Measurements from ENCODE around the gene EIF4G3. TPM values are rescaled to one million over a fixed set of nuclear protein-coding genes. Genes with fewer than 3 reads are reported as not detected.
"Not testable (repeated sequence)": the region's sequence is repeated elsewhere in the genome, so short reads cannot be mapped to it uniquely, and the experiment has no call there.

EIF4G3 gene
- total and polyA plus RNA-seq, 10 of the 15 experiments (the other 5 are each of a cell fraction or from before 2014, with no cell fraction given), result 7.4 to 45.1 (median 29.1) TPM

DNA sequence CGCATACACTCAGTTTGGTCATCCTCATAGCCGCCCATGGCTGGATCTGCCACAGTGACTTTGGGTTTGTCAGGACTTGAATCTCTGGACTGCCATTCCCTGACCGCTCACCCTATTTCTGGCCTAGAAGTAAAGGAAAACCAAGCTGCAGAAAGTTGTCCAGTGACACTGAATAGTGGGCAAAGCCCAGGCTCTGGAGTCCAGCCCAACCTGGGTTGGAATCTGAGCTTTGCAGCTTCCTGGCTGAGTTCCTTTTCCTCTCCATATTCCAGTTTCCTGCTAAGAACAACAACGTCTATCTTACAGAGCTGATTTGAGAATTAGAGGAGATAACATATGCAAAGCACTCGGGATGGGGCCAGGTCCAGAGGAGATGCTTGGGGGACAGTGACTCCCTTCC is 15.6 kb upstream of the EIF4G3 start:
- no peak for ATAC-seq
- Histone ChIP-seq H3K4me3 (no peak overlapping the region), H3K9ac (ENCODE audit: control insufficient read depth, insufficient read depth, low read length) (no peak overlapping the region), H3K27ac (ENCODE audit: control insufficient read depth, insufficient read depth) (no peak overlapping the region), H3K9me3 (replicated peaks; ENCODE audit: control insufficient read depth, insufficient read depth, low read length) (no peaks in the 10 kb centered on the region), H3K4me2 (ENCODE audit: control insufficient read depth, insufficient read depth) (no peak overlapping the region), H3K36me3 (ENCODE audit: control insufficient read depth in 2 of 2, insufficient read depth in 2 of 2, low read length in 1 of 2) (no peaks in the 10 kb centered on the region), H3K4me1 (ENCODE audit: control insufficient read depth, insufficient read depth, low read length) (no peaks in the 10 kb centered on the region), H3K27me3 (replicated peaks in 1 of 2; ENCODE audit: control insufficient read depth in 2 of 2, insufficient read depth in 2 of 2, low read length in 1 of 2) (no peaks in the 10 kb centered on the region), H4K20me1 (ENCODE audit: control insufficient read depth, insufficient read depth) (no peaks in the 10 kb centered on the region; the same call in 1 of the 2 replicates), H3K79me2 (ENCODE audit: control insufficient read depth, insufficient read depth, low read length) (no peaks in the 10 kb centered on the region), H2AFZ (ENCODE audit: control insufficient read depth, low read depth, low read length) (no peak overlapping the region)
- no peak for DNase-seq (ENCODE audit: low read depth, low spot score)
- CTCF ChIA-PET, result interaction anchor here (0.6 to 9.9 kb wide), 5 partner anchors 9 to 497 kb away, joined by 3 to 120 read pairs (median 4); no protein-coding TSS in a partner anchor
- POLR2A ChIA-PET, result interaction anchor here (0.6 to 0.7 kb wide), 2 partner anchors 365 to 479 kb away, joined by 3 to 4 read pairs; no protein-coding TSS in a partner anchor
- TF ChIP-seq TBL1XR1 (IDR thresholded peaks at IDR 0.05; ENCODE audit: low read depth, low read length) (no peak), HDAC2 (IDR thresholded peaks at IDR 0.05) (no peak), ZNF384 (IDR thresholded peaks at IDR 0.05; ENCODE audit: borderline replicate concordance, low read depth, low read length) (no peak), SMARCA5 (IDR thresholded peaks at IDR 0.05) (no peak), RCOR1 (conservative IDR thresholded peaks at IDR 0.05; ENCODE audit: low read depth, low read length) (no peak), MYB (IDR thresholded peaks at IDR 0.05; ENCODE audit: borderline replicate concordance, low read depth, low read length) (no peak), FOXM1 (IDR thresholded peaks at IDR 0.05; ENCODE audit: low read depth, low read length) (no peak), RELA (IDR thresholded peaks at IDR 0.05; ENCODE audit: borderline replicate concordance, partially characterized antibody) (no peak), SMAD1 (IDR thresholded peaks at IDR 0.05; ENCODE audit: low read depth, partially characterized antibody) (no peak)
- TF ChIP-seq, protein P1, sequence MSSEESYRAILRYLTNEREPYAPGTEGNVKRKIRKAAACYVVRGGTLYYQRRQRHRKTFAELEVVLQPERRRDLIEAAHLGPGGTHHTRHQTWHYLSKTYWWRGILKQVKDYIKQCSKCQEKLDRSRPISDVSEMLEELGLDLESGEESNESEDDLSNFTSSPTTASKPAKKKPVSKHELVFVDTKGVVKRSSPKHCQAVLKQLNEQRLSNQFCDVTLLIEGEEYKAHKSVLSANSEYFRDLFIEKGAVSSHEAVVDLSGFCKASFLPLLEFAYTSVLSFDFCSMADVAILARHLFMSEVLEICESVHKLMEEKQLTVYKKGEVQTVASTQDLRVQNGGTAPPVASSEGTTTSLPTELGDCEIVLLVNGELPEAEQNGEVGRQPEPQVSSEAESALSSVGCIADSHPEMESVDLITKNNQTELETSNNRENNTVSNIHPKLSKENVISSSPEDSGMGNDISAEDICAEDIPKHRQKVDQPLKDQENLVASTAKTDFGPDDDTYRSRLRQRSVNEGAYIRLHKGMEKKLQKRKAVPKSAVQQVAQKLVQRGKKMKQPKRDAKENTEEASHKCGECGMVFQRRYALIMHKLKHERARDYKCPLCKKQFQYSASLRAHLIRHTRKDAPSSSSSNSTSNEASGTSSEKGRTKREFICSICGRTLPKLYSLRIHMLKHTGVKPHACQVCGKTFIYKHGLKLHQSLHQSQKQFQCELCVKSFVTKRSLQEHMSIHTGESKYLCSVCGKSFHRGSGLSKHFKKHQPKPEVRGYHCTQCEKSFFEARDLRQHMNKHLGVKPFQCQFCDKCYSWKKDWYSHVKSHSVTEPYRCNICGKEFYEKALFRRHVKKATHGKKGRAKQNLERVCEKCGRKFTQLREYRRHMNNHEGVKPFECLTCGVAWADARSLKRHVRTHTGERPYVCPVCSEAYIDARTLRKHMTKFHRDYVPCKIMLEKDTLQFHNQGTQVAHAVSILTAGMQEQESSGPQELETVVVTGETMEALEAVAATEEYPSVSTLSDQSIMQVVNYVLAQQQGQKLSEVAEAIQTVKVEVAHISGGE (CRISPR knock-in tag; IDR thresholded peaks at IDR 0.05), result no peak
- TF ChIP-seq, protein P2, sequence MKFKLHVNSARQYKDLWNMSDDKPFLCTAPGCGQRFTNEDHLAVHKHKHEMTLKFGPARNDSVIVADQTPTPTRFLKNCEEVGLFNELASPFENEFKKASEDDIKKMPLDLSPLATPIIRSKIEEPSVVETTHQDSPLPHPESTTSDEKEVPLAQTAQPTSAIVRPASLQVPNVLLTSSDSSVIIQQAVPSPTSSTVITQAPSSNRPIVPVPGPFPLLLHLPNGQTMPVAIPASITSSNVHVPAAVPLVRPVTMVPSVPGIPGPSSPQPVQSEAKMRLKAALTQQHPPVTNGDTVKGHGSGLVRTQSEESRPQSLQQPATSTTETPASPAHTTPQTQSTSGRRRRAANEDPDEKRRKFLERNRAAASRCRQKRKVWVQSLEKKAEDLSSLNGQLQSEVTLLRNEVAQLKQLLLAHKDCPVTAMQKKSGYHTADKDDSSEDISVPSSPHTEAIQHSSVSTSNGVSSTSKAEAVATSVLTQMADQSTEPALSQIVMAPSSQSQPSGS (IDR thresholded peaks at IDR 0.05; ENCODE audit: low read length), result no peak
- SMC1A ChIA-PET (ENCODE audit: uncharacterized antibody, unreplicated experiment), result interaction anchor here (0.7 to 1.3 kb wide), 4 partner anchors 10 to 210 kb away, joined by 3 read pairs; no protein-coding TSS in a partner anchor
- FAIRE-seq, result no peak
- RAD21 ChIA-PET (ENCODE audit: unreplicated experiment), result interaction anchor here (0.6 to 1.3 kb wide), 3 partner anchors 206 to 495 kb away, joined by 4 read pairs; no protein-coding TSS in a partner anchor
- in situ Hi-C loops (cut with MboI), result loop anchor here (5.0 to 10.0 kb wide), 2 partner anchors 207 to 495 kb away; no protein-coding TSS in a partner anchor
- WGBS (ENCODE audit: insufficient coverage, insufficient replicate concordance, low lambda C conversion rate, missing lambda C conversion rate), result 31% methylated on average over 5 of the region's 5 CpGs
- no TSS peak for BruUV-seq (replicated peaks)
- intact Hi-C loops (cut with micrococcal nuclease; ENCODE audit: unreplicated experiment), result no loop called here

DNA sequence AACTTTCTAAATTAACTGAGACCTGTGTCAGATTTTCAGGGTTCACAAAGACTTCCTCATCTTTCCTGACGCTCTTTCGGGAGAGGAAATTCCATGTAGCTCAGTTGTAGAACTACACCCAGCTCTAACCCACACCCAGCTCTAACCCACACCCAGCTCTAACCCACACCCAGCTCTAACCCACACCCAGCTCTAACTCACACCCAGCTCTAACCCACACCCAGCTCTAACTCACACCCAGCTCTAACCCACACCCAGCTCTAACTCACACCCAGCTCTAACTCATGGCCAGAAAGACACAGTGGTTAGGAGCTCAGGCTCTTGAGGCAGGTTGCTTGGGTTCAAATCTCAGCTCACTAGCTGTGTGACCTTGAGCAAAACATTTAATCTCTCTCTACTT is 14.1 kb upstream of the EIF4G3 start:
- intact Hi-C loops (cut with micrococcal nuclease; ENCODE audit: unreplicated experiment); H3K4me3 ChIP-seq; FAIRE-seq; H4K20me1 ChIP-seq (ENCODE audit: control insufficient read depth, insufficient read depth); H3K27ac ChIP-seq (ENCODE audit: control insufficient read depth, insufficient read depth); BruUV-seq (replicated peaks); ATAC-seq; H3K4me1 ChIP-seq (ENCODE audit: control insufficient read depth, insufficient read depth, low read length); H3K79me2 ChIP-seq (ENCODE audit: control insufficient read depth, insufficient read depth, low read length); H3K36me3 ChIP-seq (ENCODE audit: control insufficient read depth in 2 of 2, insufficient read depth in 2 of 2, low read length in 1 of 2); H3K9me3 ChIP-seq (replicated peaks; ENCODE audit: control insufficient read depth, insufficient read depth, low read length); H3K9ac ChIP-seq (ENCODE audit: control insufficient read depth, insufficient read depth, low read length); DNase-seq (ENCODE audit: low read depth, low spot score); H3K4me2 ChIP-seq (ENCODE audit: control insufficient read depth, insufficient read depth); H2AFZ ChIP-seq (ENCODE audit: control insufficient read depth, low read depth, low read length); H3K27me3 ChIP-seq (replicated peaks in 1 of 2; ENCODE audit: control insufficient read depth in 2 of 2, insufficient read depth in 2 of 2, low read length in 1 of 2): not testable (repeated sequence)
- ChIA-PET RAD21 (ENCODE audit: unreplicated experiment) (interaction anchor here (0.6 to 1.0 kb wide), 7 partner anchors 9 to 619 kb away, joined by 3 to 6 read pairs (median 3); no protein-coding TSS in a partner anchor), POLR2A (interaction anchor here (0.7 kb wide), 1 partner anchor 69 kb away, joined by 8 read pairs; no protein-coding TSS in a partner anchor), SMC1A (ENCODE audit: uncharacterized antibody, unreplicated experiment) (interaction anchor here (0.9 to 2.1 kb wide), 4 partner anchors 9 to 204 kb away, joined by 3 to 4 read pairs (median 3); no protein-coding TSS in a partner anchor), CTCF (interaction anchor here (1.2 to 9.9 kb wide), 2 partner anchors 209 to 495 kb away, joined by 4 to 120 read pairs; no protein-coding TSS in a partner anchor)
- in situ Hi-C loops (cut with MboI), result loop anchor here (5.0 to 10.0 kb wide), 2 partner anchors 206 to 493 kb away; no protein-coding TSS in a partner anchor
- WGBS (ENCODE audit: insufficient coverage, insufficient replicate concordance, low lambda C conversion rate, missing lambda C conversion rate), result 71% methylated on average over 2 of the region's 2 CpGs

All from GM12878 (cell line).